ENCODE measurements around the gene SYT12.
A peak's percentile ranks its signal among the peaks of the same experiment; 100 is the strongest.

The SYT12 gene, protein sequence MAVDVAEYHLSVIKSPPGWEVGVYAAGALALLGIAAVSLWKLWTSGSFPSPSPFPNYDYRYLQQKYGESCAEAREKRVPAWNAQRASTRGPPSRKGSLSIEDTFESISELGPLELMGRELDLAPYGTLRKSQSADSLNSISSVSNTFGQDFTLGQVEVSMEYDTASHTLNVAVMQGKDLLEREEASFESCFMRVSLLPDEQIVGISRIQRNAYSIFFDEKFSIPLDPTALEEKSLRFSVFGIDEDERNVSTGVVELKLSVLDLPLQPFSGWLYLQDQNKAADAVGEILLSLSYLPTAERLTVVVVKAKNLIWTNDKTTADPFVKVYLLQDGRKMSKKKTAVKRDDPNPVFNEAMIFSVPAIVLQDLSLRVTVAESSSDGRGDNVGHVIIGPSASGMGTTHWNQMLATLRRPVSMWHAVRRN

DNA sequence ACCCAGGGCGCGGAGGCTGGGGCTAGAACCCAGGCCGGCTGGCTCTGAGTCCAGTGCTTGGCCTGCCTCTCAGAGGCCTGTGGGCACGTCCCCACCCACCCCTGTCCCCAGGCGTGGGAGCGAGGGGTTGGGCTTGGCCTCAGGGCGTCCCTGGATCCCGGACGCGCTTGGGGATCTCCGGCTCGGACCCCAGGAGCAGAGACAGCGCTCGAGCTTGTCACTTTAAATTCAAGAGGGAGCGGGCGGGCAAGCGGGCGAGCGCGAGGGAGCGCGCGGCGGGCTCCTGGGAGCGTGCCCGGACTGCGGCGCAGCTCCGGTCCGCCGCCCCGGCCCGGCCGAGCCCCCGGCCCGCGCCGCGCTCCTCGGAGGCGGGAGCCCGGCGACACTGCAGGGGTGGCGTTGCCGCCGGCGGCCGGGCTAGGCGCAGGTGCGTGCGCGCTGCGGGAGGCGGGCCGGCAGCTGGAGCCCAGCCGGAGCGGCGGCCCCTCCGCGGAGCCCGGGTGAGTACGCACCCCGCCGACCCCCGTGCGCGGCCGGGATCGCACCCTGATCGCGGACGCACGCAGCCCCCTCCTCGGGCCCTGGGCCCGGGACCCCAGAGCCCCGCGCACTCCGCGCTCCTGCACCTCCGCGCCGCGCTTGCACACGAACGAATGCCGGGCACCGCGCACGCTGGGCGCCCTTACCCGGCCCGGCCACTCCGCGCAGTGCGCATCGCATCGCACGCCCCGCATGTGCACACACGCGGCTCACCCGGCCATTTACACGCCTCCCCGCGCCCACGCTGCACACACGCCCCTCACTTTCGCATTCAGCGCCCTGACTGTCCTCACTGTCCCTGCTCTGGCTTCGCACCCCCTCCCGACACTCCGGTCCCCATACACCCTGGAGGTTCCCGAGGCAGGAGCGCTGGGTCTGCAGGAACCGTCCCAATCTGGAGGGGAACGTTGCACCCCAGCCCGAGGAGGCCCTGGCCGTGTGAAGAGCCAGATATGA lies at the start of gene SYT12:
TSS of gene SYT12 (plus strand) at position 174 of the 996 bp plus-strand sequence. CDS start 7,011 bp downstream, outside the sequence.
- TF ChIP-seq JUND (IDR thresholded peaks at IDR 0.05; ENCODE audit: low read depth), result no peak

DNA sequence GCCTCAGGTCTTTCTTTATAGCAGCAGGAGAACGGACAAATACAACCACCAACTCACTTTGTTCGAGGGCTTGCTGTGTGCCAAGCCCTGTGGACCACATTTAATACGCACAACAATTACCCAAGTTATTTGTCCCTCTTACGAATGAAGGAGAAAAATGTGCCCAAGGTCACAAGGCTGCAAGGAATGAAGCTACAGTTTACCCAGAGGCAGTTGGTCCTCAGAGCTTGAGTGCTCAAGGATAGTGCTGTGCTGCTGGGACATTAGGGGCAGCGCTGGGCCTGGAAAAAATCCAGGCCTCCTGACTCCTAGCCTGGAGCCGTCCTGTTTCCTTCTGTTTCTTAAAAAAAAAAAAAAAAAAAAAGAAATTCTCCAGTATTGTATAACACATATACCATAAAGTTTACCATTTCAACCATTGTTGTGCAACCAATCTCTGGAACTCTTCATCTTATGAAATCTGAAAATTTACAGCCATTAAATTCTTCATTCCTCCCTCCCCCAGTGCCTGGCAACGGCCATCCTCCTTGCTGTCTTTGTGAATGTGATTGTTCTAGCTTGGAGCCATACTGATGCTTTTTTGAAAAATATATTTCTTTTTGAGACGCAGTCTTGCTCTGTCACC lies 48.9 kb upstream of the SYT12 start:
- peak in 1 of 2 experiments; percentile 53 for DNase-seq (ENCODE audit: low read depth in 1 of 2, low spot score in 1 of 2)
- TF ChIP-seq JUND (IDR thresholded peaks at IDR 0.05; ENCODE audit: low read depth), result no peak
- in situ Hi-C loops (cut with HindIII; ENCODE audit: low pct_unique_long_range_greater_than_20kb, low sequenced_read_pairs), result no loop called here

More for the DNA sequence above, at the start of gene SYT12:
- in situ Hi-C loops (cut with HindIII; ENCODE audit: low pct_unique_long_range_greater_than_20kb, low sequenced_read_pairs), result no loop called here
- peak; percentile 50 to 56 for DNase-seq (ENCODE audit: low read depth in 1 of 2, low spot score in 1 of 2)

DNA sequence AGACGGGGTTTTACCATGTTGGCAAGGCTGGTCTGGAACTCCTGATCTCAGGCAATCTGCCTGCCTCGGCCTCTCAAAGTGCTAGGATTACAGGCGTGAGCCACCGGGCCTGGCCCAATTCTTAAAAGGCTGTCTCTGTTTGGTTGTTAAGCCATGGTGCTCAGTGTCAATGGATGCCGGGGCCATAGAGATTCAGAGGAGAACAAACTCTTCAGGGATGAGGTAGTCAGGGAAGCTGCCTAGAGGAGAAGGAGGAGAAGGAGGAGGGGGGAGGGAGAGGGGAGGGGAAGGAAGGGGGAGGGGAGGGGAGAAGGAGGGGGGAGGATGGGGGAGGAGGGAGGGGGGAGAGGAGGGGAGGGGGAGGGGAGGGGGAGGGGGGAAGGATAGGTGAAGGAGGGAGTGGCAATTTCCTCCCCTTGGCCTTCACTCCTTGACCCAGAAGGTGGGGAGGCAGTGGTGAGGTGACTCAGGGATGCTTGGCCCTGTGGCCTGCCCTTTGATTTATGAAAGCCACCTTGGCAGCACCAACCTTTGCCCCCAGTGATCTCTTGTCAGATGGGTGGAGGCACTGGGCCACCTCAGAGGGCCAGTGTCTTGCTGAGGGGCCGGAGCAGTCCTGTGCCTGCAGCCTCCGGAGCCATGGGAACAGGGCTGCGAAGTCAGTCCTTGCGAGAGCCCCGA lies 48.1 kb upstream of the SYT12 start, which contains the start of gene C11orf86:
TSS of gene C11orf86 (plus strand) at position 581 of the 681 bp plus-strand sequence. CDS start at position 640, 59 bp downstream.
- no peak for TF ChIP-seq JUND (IDR thresholded peaks at IDR 0.05; ENCODE audit: low read depth)
- in situ Hi-C loops (cut with HindIII; ENCODE audit: low pct_unique_long_range_greater_than_20kb, low sequenced_read_pairs), result no loop called here
- DNase-seq (ENCODE audit: low read depth in 1 of 2, low spot score in 1 of 2), result no peak

DNA sequence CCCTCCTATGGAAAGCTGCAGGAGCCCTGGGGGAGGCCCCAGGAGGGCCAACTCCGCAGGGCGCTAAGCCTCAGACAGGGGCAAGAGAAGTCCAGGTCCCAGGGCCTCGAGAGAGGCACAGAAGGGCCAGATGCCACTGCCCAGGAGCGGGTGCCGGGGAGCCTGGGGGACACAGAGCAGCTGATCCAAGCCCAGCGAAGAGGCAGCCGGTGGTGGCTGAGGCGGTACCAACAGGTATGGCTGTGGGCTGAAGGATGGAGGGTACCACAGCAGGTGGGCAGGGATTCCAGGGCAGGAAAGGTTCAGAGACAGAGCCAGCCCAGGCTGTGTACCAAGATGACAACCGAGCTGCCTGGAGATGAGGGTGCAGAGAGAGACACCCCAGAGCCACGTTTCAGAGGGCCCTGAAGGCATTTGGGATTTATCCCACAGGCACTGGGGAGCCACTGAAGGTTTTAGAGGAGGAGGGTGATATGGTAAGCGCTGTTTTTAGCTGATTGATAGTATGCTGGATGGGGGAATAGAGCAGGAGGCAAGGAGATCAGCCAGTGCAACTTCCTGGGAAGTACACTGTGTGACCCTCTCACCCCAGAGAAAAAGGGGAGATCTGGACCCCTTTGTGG lies 47.4 kb upstream of the SYT12 start:
- no peak for DNase-seq (ENCODE audit: low read depth in 1 of 2, low spot score in 1 of 2)
- TF ChIP-seq JUND (IDR thresholded peaks at IDR 0.05; ENCODE audit: low read depth), result no peak
- in situ Hi-C loops (cut with HindIII; ENCODE audit: low pct_unique_long_range_greater_than_20kb, low sequenced_read_pairs), result no loop called here

DNA sequence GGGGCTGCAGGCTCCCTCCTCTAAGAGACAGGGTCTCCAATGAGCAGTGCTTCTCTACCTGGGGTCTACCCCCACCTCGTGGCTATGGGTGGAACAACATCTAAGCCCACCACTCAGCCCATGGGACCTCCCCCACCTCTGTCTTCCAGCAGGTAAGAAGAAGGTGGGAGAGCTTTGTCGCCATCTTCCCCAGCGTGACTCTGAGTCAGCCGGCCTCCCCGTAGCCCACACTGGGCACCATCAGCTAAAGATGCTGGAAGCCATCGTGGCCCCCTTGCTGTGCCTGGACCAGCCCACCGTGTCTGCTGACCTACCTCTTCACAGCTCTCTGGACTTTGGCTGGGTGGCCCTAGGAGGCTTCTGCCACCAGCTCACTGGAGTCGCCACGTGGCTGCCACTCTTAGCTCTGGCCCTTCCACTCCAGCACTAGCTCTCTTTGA lies 46.9 kb upstream of the SYT12 start:
- in situ Hi-C loops (cut with HindIII; ENCODE audit: low pct_unique_long_range_greater_than_20kb, low sequenced_read_pairs), result no loop called here
- TF ChIP-seq JUND (IDR thresholded peaks at IDR 0.05; ENCODE audit: low read depth), result no peak
- no peak for DNase-seq (ENCODE audit: low read depth in 1 of 2, low spot score in 1 of 2)

DNA sequence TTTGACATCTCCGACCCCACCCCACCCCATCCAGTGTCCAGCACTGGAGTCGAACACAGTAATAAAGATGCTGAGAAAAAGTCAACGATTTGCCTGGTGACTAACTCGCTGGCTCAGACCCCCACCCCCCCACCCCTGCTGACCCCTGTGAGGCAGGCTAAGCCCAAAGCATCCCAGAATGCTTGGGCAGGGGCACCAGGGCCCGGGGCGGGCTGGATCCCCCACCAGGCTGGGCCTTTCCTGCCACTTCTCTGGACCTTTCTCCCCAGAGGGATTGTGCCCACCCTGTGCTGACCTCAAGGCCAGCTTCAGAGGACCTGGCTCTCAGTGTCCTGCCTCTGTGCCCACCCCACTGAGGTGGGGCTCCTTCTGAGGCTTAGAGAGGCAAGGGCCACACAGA lies 46.0 kb upstream of the SYT12 start:
- in situ Hi-C loops (cut with HindIII; ENCODE audit: low pct_unique_long_range_greater_than_20kb, low sequenced_read_pairs), result no loop called here
- DNase-seq (ENCODE audit: low read depth in 1 of 2, low spot score in 1 of 2), result no peak
- TF ChIP-seq JUND (IDR thresholded peaks at IDR 0.05; ENCODE audit: low read depth), result no peak

DNA sequence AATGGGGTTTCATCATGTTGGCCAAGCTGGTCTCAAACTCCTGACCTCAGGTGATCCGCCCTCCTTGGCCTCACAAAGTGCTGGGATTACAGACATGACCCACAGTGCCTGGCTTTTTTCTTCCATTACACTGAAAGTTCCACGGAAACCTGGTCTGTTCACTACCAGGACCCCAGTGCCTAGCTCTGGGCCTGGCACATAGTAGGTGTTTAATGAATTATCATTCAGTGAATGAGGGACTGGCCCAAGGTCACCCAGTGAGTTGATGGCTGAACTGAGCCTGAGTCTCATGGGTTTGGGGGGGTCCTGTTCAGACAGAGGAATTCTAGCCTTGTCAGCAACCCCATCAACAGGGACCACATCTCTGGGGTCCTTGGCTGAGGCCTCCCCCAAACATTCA lies 44.7 kb upstream of the SYT12 start:
- no peak for TF ChIP-seq JUND (IDR thresholded peaks at IDR 0.05; ENCODE audit: low read depth)

DNA sequence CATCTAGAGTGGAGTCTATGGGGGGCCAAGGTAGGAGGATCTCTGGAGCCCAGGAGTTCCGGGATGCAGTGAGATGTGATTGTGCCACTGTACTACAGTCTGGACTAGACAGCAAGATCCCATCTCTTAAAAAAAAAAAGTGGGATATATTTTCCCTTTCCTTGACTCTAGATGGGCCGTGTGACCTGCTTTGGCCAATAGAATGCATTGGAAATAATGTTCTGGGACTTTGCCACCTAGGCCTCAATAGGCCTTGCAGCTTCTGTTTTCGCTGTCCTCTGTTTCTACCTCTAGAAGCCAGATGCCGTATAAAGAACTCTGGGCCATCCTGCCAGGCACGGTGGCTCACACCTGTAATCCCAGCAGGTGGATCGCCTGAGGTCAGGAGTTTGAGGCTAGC lies 44.2 kb upstream of the SYT12 start:
- in situ Hi-C loops (cut with HindIII; ENCODE audit: low pct_unique_long_range_greater_than_20kb, low sequenced_read_pairs), result no loop called here
- TF ChIP-seq JUND (IDR thresholded peaks at IDR 0.05; ENCODE audit: low read depth), result no peak
- DNase-seq (ENCODE audit: low read depth in 1 of 2, low spot score in 1 of 2), result no peak

More for the DNA sequence above, 44.7 kb upstream of the SYT12 start:
- no peak for DNase-seq (ENCODE audit: low read depth in 1 of 2, low spot score in 1 of 2)
- in situ Hi-C loops (cut with HindIII; ENCODE audit: low pct_unique_long_range_greater_than_20kb, low sequenced_read_pairs), result no loop called here

DNA sequence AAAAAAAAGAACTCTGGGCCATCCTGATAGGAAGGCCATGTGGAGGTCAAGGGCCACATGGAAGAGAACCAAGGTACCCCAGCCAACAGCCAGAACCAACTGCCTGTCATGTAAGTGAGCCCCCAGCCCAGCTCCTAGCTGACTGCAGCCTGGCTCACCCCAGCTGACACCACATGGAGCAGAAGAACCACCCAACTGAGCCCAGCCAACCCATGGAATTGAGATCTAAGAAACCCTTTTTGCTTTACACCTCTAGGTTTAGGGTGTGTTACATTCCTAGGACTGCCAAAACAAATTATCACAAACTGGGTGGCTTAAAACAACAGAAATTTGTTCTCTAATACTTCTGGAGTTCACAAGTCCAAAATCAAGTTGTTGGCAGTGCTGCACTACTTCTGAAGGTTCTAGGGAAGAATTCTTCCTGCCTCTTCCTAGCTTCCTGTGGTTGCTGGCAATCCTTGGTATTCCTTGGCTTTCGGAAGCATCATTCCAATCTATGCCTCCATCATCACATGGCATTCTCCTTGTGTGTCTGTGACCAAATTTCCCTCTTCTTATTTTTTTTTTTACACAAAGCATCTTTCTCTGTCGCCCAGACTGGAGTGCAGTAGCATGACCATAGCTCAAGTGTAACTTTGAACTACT lies 43.5 kb upstream of the SYT12 start:
- no peak for TF ChIP-seq JUND (IDR thresholded peaks at IDR 0.05; ENCODE audit: low read depth)
- DNase-seq (ENCODE audit: low read depth in 1 of 2, low spot score in 1 of 2), result no peak
- in situ Hi-C loops (cut with HindIII; ENCODE audit: low pct_unique_long_range_greater_than_20kb, low sequenced_read_pairs), result no loop called here

DNA sequence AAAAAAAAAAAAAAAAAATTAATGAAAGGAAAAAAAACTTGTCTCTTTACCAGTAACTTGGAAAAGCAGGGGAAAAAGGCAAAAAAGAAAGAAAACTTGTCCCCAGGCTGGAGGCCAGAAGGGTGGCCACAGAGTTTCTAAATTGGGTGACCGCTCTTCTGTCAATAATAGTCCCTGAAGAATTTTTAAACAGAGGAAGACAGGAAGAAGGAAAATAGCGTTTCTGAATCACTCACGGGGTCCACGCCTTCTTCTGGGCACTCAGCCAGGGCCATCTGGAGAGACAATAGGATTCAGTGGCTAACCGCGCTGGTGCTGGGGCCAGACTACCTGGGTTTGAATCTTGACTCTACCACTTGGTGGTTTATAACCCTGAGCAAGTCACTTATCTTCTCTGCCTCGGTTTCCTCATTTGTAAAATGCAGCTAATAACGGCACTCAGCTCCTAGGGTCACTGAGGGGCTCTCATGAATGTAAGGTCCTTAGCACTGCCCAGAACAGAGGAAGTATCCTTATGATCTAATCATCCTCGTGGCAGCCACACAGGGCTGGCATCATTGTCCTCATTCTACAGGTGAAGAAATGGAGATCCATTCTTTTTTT lies 40.9 kb upstream of the SYT12 start:
- no peak for TF ChIP-seq JUND (IDR thresholded peaks at IDR 0.05; ENCODE audit: low read depth)
- DNase-seq (ENCODE audit: low read depth in 1 of 2, low spot score in 1 of 2), result peak in 1 of 2 experiments; percentile 50
- in situ Hi-C loops (cut with HindIII; ENCODE audit: low pct_unique_long_range_greater_than_20kb, low sequenced_read_pairs), result no loop called here
